ENCODE data around the gene DENND1A.

DNA sequence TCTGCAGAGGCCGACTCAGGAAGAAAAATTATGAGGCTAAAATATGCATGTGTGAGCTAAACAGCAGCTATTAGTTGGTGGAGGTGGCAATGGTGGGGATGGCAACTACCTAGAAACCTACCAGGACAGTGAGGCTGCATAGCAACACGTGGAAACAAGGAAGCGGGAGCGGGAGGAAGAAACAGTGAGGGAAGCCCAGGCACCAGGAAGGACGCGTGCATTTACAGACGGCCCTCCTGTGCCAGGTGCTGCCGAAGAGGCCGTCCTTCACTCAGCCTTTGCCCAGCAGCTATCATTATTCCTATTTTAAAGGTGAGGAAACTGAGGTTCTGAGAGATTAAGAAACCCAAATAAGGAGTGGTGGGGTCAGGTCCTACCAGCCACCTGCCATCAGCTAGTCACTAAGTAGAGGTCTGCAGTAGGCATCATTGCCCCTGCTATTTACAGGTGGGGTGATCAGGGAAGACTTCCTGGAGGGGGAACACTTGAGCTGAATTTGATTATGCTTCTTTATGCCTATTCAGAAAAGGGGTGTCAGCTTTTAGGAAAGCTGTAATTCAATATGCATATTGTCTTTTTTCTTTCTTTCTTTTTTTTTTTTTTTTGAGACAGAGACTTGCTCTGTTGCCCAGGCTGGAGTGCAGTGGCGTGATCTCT, 448.6 kb downstream of the DENND1A start:
- no peak for TF ChIP-seq EP300 (IDR thresholded peaks at IDR 0.05)
- no peak for TF ChIP-seq POLR2AphosphoS5 (IDR thresholded peaks at IDR 0.05)
- no peak for TF ChIP-seq POLR2A (IDR thresholded peaks at IDR 0.05)
